Fibroblast of lung (primary cell): ENCODE data around the gene ATXN2. TPM values are rescaled to one million over a fixed set of nuclear protein-coding genes. Genes with fewer than 3 reads are reported as not detected.

Experiments
- DNase-seq, 2 donors: peaks; one replicate each; pipeline versions ENCODE4 v3.0.0 to v3.0.0-alpha.2; 2010; ENCODE audit warnings: low read depth in 2 of 2
- H2AFZ ChIP-seq: 2 replicates; pipeline ENCODE4 v1.5.1; 2012; ENCODE audit warnings: low read length, control low read depth, inconsistent platforms
- H3K27ac ChIP-seq: 2 replicates; pipeline ENCODE4 v1.5.1; 2011; ENCODE audit warnings: low read length, control low read depth; ENCODE audit not compliant: insufficient read depth
- H3K27me3 ChIP-seq: 2 replicates; pipeline ENCODE4 v1.5.1; 2011; ENCODE audit warnings: mild to moderate bottlenecking, low read length; ENCODE audit not compliant: control insufficient read depth, insufficient read depth
- H3K36me3 ChIP-seq: 2 replicates; pipeline ENCODE4 v1.5.1; 2011; ENCODE audit warnings: low read length; ENCODE audit not compliant: control insufficient read depth, insufficient read depth
- H3K4me1 ChIP-seq: 2 replicates; pipeline ENCODE4 v1.5.1; 2011; ENCODE audit warnings: low read length; ENCODE audit not compliant: control insufficient read depth, insufficient read depth; ENCODE audit errors: extremely low read depth
- H3K4me2 ChIP-seq: 2 replicates; pipeline ENCODE4 v1.5.1; 2011; ENCODE audit warnings: low read length, control low read depth; ENCODE audit not compliant: insufficient read depth; ENCODE audit errors: extremely low read depth
- H3K4me3 ChIP-seq, 4 experiments: fragments of 200-600 bp in 1 of 4; sonication (generic) in 1 of 4; replicated peaks in 1 of 4; 2 replicates each; pipeline ENCODE4 v1.5.1; 2011 to 2016; ENCODE audit warnings: low read length in 4 of 4, low read depth in 3 of 4, mild to moderate bottlenecking in 3 of 4, control low read depth in 2 of 4, inconsistent platforms in 1 of 4, mixed read lengths in 1 of 4; ENCODE audit not compliant: insufficient read depth in 1 of 4; ENCODE audit errors: control extremely low read depth in 1 of 4
- H3K79me2 ChIP-seq: 2 replicates; pipeline ENCODE4 v1.5.1; 2012; ENCODE audit warnings: mild to moderate bottlenecking, low read length, inconsistent platforms; ENCODE audit not compliant: control insufficient read depth, insufficient read depth
- H3K9ac ChIP-seq: 2 replicates; pipeline ENCODE4 v1.5.1; 2011; ENCODE audit warnings: mild to moderate bottlenecking, low read length, control low read depth; ENCODE audit not compliant: insufficient read depth
- H3K9me3 ChIP-seq: 2 replicates; pipeline ENCODE4 v1.5.1; 2012; ENCODE audit warnings: low read depth, low read length; ENCODE audit not compliant: control insufficient read depth, insufficient read depth
- H4K20me1 ChIP-seq: 2 replicates; pipeline ENCODE4 v1.5.1; 2011; ENCODE audit warnings: low read length; ENCODE audit not compliant: control insufficient read depth, insufficient read depth; ENCODE audit errors: extremely low read depth
- EZH2 ChIP-seq: IDR thresholded peaks from 2 replicates; pipeline ENCODE4 v1.5.1; 2012; ENCODE audit warnings: low read length, control low read depth, mild to moderate bottlenecking; ENCODE audit errors: missing control alignments
- polyA plus RNA-seq, 2 donors: library from polyadenylated mRNA; depleted of rRNA in 1 of 2; stranded (reverse) in 1 of 2; unstranded in 1 of 2; fragments of >200 nt; gene quantifications; 2 replicates each; pipeline ENCODE4 v1.2.1, GENCODE V29; 2011 to 2012; ENCODE audit warnings: missing spikeins in 1 of 2
- total RNA-seq: library from RNA; depleted of rRNA; stranded (reverse); fragments of >200 nt; gene quantifications from 2 replicates; pipeline ENCODE4 v1.2.1, GENCODE V29; 2014
- TF ChIP-seq, protein P1 (sequence below), 2 donors: IDR thresholded peaks in 1 of 2; conservative IDR thresholded peaks in 1 of 2; 1 replicate in 1 of 2; 2 replicates in 1 of 2; pipeline ENCODE4 v1.5.1; 2011 to 2012; ENCODE audit warnings: low read length in 2 of 2, control low read depth in 1 of 2, inconsistent platforms in 1 of 2, low read depth in 1 of 2, mild to moderate bottlenecking in 1 of 2

Gene ATXN2
- total and polyA plus RNA-seq, 2 donors (not counting 1 experiment from before 2014, with no cell fraction given), result 25.9 to 31.2 TPM

DNA sequence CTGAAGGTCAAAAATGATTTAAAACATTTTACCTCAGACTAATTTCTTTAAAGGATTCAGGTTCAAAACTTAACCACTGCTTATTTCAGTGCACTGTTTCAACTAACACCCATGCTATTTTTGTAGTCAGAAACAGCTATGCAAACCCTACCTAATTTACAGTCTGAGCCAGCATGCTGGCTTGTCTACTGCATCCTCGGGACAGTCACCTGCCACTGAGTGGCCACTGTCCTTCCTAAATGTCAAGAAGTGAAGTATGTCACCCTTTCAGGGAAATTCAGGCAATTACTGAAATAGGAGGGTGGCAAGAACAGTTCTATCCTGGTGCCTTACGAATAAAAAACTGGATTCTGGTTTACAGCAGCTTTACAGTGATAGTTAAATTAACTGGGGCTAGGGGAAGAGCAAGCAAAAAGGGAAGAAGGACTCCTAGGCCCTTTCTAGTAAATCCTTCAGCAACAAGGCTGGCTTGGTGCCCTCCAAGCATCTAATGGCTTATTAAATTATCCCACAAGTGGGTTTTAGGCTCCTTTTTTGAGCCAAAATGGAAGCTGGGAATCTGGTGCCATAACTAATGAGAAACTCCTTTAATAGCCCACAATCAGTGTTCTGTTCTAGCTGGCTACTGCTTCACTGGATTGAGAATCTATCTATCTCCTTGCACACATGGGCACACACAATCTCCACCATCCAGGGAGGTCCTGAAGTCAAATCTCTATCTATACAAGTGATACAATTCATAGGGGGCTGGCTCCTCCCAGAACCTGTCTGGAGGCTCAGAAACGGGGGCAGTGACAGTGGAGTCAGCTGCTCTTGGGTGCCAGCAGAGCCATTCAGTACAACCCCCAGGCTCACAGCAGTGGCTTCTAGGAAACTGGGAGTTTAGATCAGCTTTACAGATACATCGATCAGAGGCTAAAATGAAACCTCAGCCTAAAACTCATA, 150.0 kb downstream of the ATXN2 start:
- TF ChIP-seq EZH2, result no peak
- TF ChIP-seq, protein P1, sequence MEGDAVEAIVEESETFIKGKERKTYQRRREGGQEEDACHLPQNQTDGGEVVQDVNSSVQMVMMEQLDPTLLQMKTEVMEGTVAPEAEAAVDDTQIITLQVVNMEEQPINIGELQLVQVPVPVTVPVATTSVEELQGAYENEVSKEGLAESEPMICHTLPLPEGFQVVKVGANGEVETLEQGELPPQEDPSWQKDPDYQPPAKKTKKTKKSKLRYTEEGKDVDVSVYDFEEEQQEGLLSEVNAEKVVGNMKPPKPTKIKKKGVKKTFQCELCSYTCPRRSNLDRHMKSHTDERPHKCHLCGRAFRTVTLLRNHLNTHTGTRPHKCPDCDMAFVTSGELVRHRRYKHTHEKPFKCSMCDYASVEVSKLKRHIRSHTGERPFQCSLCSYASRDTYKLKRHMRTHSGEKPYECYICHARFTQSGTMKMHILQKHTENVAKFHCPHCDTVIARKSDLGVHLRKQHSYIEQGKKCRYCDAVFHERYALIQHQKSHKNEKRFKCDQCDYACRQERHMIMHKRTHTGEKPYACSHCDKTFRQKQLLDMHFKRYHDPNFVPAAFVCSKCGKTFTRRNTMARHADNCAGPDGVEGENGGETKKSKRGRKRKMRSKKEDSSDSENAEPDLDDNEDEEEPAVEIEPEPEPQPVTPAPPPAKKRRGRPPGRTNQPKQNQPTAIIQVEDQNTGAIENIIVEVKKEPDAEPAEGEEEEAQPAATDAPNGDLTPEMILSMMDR (conservative IDR thresholded peaks at IDR 0.05 in 1 of 2, IDR thresholded peaks at IDR 0.05 in 1 of 2; ENCODE audit: low read depth in 1 of 2, low read length in 2 of 2), result no peak
- H3K4me1 ChIP-seq, result peaks cover 18% of the 10 kb centered on the region
- no peak overlapping the region for H3K27ac ChIP-seq
- no peak for DNase-seq
- peaks cover 35% of the 10 kb centered on the region for H3K36me3 ChIP-seq
- no peak overlapping the region for H3K9ac ChIP-seq
- peaks cover 31% of the 10 kb centered on the region for H3K79me2 ChIP-seq
- H3K4me3 ChIP-seq, result no peak overlapping the region
- H2AFZ ChIP-seq, result no peak overlapping the region
- H3K4me2 ChIP-seq, result no peak overlapping the region
- no peaks in the 10 kb centered on the region for H3K27me3 ChIP-seq
- H3K9me3 ChIP-seq, result no peaks in the 10 kb centered on the region
- H4K20me1 ChIP-seq, result peaks cover 2% of the 10 kb centered on the region

DNA sequence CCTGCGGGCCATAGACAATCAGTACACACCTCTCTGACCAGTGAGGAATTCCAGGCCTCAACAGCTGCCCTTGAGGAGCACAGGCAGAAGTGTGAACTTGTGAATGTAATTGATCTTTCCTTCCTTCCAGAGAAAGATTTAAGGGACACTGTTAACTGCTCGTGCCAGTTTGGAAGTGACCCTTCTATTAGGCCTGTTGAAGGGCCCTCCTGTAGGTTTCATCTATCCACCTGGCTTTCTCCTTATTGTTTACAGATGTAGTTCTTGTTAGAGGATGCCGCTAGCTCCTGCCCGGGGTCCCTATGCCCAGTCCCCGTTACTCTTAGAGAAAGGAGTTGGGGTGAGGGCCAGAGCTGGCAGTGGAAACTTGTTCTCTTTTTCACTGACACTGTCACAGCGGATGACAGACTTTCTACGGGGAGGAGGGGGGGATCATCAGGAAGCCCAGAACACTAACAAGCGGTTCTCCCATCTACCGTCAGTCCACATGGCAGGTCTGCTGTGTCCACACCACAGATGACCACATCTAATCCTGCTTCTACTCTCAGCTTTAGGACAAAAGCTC, 150.8 kb downstream of the ATXN2 start:
- H3K79me2 ChIP-seq, result peaks cover 35% of the 10 kb centered on the region
- no peak overlapping the region for H3K4me2 ChIP-seq
- H3K27ac ChIP-seq, result no peak overlapping the region
- H3K36me3 ChIP-seq, result peaks cover 32% of the 10 kb centered on the region
- no peak overlapping the region for H3K9ac ChIP-seq
- H4K20me1 ChIP-seq, result peaks cover 2% of the 10 kb centered on the region
- no peak for DNase-seq
- H3K4me1 ChIP-seq, result peaks cover 21% of the 10 kb centered on the region
- H2AFZ ChIP-seq, result no peak overlapping the region
- no peak for TF ChIP-seq EZH2
- TF ChIP-seq, protein P1 (conservative IDR thresholded peaks at IDR 0.05 in 1 of 2, IDR thresholded peaks at IDR 0.05 in 1 of 2; ENCODE audit: low read depth in 1 of 2, low read length in 2 of 2), result no peak
- H3K9me3 ChIP-seq, result no peaks in the 10 kb centered on the region
- H3K27me3 ChIP-seq, result no peaks in the 10 kb centered on the region
- no peak overlapping the region for H3K4me3 ChIP-seq

DNA sequence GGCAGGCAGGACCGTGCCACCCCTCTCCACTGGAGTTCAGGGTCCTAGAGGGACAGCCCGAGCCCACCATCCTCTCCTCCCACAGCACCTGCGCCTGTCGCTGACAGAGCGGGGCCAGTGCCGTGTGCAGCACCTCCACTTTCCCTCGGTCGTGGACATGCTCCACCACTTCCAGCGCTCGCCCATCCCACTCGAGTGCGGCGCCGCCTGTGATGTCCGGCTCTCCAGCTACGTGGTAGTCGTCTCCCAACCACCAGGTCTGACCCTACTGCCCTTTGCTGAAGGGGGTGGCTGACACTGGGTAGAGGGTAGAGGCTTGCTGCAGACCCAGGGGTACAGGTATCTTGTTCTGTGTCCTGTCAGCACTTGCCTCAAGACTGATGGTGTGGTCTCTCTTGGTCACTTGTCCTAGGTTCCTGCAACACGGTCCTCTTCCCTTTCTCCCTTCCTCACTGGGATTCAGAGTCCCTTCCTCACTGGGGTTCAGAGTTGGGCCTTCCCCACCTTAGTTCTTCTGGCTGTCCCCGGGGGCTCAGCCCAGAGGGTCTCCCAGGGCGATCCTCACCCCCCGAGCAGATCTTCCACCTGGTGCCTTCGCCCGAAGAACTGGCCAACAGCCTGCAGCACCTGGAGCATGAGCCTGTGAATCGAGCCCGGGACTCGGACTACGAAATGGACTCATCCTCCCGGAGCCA, 151.4 kb downstream of the ATXN2 start:
- Histone ChIP-seq H2AFZ (no peak overlapping the region), H3K9me3 (no peaks in the 10 kb centered on the region), H3K36me3 (peaks cover 28% of the 10 kb centered on the region), H3K79me2 (peaks cover 41% of the 10 kb centered on the region), H3K4me3 (no peak overlapping the region), H3K27me3 (no peaks in the 10 kb centered on the region), H3K4me1 (peaks cover 21% of the 10 kb centered on the region), H3K9ac (no peak overlapping the region), H3K4me2 (no peak overlapping the region), H3K27ac (no peak overlapping the region), H4K20me1 (peaks cover 2% of the 10 kb centered on the region)
- TF ChIP-seq, protein P1 (conservative IDR thresholded peaks at IDR 0.05 in 1 of 2, IDR thresholded peaks at IDR 0.05 in 1 of 2; ENCODE audit: low read depth in 1 of 2, low read length in 2 of 2), result no peak
- no peak for TF ChIP-seq EZH2
- DNase-seq, result no peak
